HEK293T (cell line): ENCODE measurements around the gene PAPOLG.

Experiments
- CTCF ChIA-PET: fragments of 350-600 bp; formaldehyde crosslinking; extraction: SDS; loops from one replicate; lab custom pipeline; 2021; ENCODE audit warnings: antibody characterized with exemption, inconsistent platforms; lab: Yijun Ruan, JAX
- POLR2A ChIA-PET: fragments of 350-600 bp; formaldehyde crosslinking; extraction: SDS; loops from one replicate; lab custom pipeline; 2020; ENCODE audit warnings: antibody characterized with exemption, inconsistent platforms; lab: Yijun Ruan, JAX
- DNase-seq: peaks from one replicate; pipeline ENCODE4 v3.0.0; 2012; ENCODE audit warnings: mixed read lengths; ENCODE audit errors: extremely low spot score
- ARNT ChIP-seq: fragments of 450-650 bp; IDR thresholded peaks from 2 replicates; pipeline ENCODE4 v1.6.1; 2017; ENCODE audit warnings: mild to moderate bottlenecking
- BHLHE40 ChIP-seq: fragments of 450-650 bp; IDR thresholded peaks from 2 replicates; pipeline ENCODE4 v1.6.1; 2016; ENCODE audit warnings: mild to moderate bottlenecking, moderate library complexity, borderline replicate concordance
- CTBP1 ChIP-seq: fragments of 450-650 bp; IDR thresholded peaks from 2 replicates; pipeline ENCODE4 v1.6.1; 2016; ENCODE audit warnings: borderline replicate concordance
- ELF4 ChIP-seq: fragments of 450-650 bp; IDR thresholded peaks from 2 replicates; pipeline ENCODE4 v1.6.1; 2017; ENCODE audit warnings: antibody characterized with exemption
- FOXA1 ChIP-seq: fragments of 450-650 bp; IDR thresholded peaks from 2 replicates; pipeline ENCODE4 v1.6.1; 2016; ENCODE audit warnings: mild to moderate bottlenecking
- FOXK2 ChIP-seq: fragments of 450-650 bp; IDR thresholded peaks from 2 replicates; pipeline ENCODE4 v1.6.1; 2016; ENCODE audit warnings: mild to moderate bottlenecking
- FOXM1 ChIP-seq: fragments of 450-650 bp; IDR thresholded peaks from 2 replicates; pipeline ENCODE4 v1.6.1; 2017; ENCODE audit warnings: mild to moderate bottlenecking, borderline replicate concordance
- HDGF ChIP-seq: fragments of 450-650 bp; IDR thresholded peaks from 2 replicates; pipeline ENCODE4 v1.6.1; 2017; ENCODE audit warnings: antibody characterized with exemption, borderline replicate concordance
- L3MBTL2 ChIP-seq: fragments of 450-650 bp; conservative IDR thresholded peaks from 2 replicates; pipeline ENCODE4 v1.6.1; 2016; ENCODE audit warnings: mild to moderate bottlenecking
- LEF1 ChIP-seq: fragments of 450-650 bp; IDR thresholded peaks from 2 replicates; pipeline ENCODE4 v1.6.1; 2017; ENCODE audit warnings: mild to moderate bottlenecking, borderline replicate concordance
- NFRKB ChIP-seq: fragments of 450-650 bp; IDR thresholded peaks from 2 replicates; pipeline ENCODE4 v1.6.1; 2016; ENCODE audit warnings: mild to moderate bottlenecking, moderate library complexity
- PKNOX1 ChIP-seq: fragments of 450-650 bp; IDR thresholded peaks from 2 replicates; pipeline ENCODE4 v1.6.1; 2016
- SP1 ChIP-seq: fragments of 450-650 bp; IDR thresholded peaks from 2 replicates; pipeline ENCODE4 v1.6.1; 2017
- SUZ12 ChIP-seq: fragments of 450-650 bp; IDR thresholded peaks from 2 replicates; pipeline ENCODE4 v1.6.1; 2016; ENCODE audit warnings: mild to moderate bottlenecking
- TARDBP ChIP-seq: fragments of 450-650 bp; IDR thresholded peaks from 2 replicates; pipeline ENCODE4 v1.6.1; 2016
- ZNF384 ChIP-seq: fragments of 450-650 bp; IDR thresholded peaks from 2 replicates; pipeline ENCODE4 v1.6.1; 2016

The PAPOLG gene

GRCh38 chr2:60844105-60844504, 88.0 kb downstream of the PAPOLG start:
- DNase-seq: no peak
- POLR2A ChIA-PET: no interaction called here
- CTCF ChIA-PET: no interaction called here
- TF ChIP-seq TARDBP (no peak), LEF1 (no peak), ELF4 (no peak), NFRKB (no peak), ARNT (no peak), HDGF (no peak), ZNF384 (no peak), FOXA1 (no peak), SUZ12 (no peak), FOXM1 (no peak), SP1 (no peak), FOXK2 (no peak), CTBP1 (no peak), BHLHE40 (no peak), PKNOX1 (no peak), L3MBTL2 (no peak)

- TF ChIP-seq ELF4: no peak
- TF ChIP-seq BHLHE40: no peak
- TF ChIP-seq FOXA1: no peak
- no peak for DNase-seq
- ChIA-PET POLR2A (no interaction called here), CTCF (no interaction called here)
Observed at GRCh38 chr2:60847854-60848253, 91.8 kb downstream of the PAPOLG start.
